ENCODE data around the gene ZSWIM5.

GRCh38 chr1:45097944-45098343, 108.5 kb downstream of the ZSWIM5 start:
- TF ChIP-seq CTCF (IDR thresholded peaks at IDR 0.05) (no peak), POLR2A (IDR thresholded peaks at IDR 0.05) (no peak)

All from lower leg skin (tissue), 3 donors.